Islet of Langerhans (tissue), 1 donor: ENCODE measurements around the gene PTTG1IP.
"Not testable (repeated sequence)": the region's sequence is repeated elsewhere in the genome, so short reads cannot be mapped to it uniquely, and the experiment has no call there.

Source experiments
- FAIRE-seq: peaks from one replicate; lab custom pipeline; 2011; peaks lifted over from hg19 to GRCh38; lab: Jason Lieb, UNC

PTTG1IP gene

DNA sequence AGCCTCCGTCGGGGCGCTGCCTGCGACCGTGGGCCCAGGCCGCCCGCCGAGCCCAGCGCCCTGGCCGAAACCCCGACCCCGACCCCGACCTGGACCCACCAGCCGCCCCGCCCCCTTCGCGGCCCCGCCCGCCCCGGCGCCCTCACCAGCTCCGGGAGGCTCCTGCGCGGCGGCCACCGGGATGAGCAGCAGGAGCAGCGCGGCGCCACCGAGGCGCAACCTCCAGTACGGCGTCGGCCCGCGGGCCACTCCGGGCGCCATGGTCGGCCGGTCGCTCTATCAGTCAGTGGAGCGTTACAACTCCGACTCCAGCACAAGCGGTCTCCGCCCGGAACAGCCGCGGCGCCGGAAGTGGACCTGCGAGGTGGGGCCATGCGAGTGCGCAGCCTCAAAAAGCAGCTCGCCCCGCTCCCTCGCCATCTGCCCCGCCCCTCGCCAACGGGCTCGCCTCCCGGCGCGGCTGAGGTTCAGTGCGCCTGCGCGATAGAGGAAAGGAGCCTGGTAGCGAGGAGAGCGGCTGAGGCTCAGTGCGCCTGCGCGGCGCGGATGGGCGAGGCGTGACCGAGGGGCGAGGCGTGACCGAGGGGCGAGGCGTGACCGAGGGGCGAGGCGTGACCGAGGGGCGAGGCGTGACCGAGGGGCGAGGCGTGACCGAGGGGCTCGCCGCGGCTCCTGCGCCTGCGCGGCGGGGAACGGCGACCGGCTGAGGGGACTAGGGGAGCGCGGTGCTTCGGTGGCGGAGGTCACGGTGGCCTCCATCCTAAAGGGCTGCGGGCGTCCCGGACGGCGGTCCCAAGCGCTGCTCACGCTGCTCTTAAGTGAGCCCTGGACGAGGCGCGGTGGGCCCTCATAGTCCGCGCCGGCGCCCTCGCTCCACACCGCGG lies at the start of gene PTTG1IP:
Gene PTTG1IP (minus strand): TSS at position 335 of the 884 bp plus-strand sequence. CDS start 74 bp downstream, at position 261.
- no peak for FAIRE-seq

DNA sequence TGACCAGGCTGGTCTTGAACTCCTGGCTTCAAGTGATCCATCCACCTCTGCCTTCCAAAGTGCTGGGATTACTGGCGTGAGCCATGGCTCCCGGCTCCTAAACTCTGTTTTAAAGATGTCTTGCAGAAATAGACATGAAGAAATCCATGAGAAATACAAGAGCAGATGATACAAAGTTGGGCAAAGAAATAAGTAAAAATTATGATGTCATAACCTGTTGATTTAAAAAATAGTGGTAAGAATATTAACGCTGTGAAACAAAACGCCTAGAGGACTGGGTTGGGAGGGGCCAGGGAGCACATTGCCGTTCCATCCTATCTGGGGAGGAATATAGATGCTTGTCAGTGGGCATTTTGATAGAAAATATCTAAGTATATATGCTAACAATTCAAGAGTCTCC lies 48.4 kb upstream of the PTTG1IP start:
- no peak for FAIRE-seq

- no peak for FAIRE-seq
Observed at GRCh38 chr21:44920694-44921604, 47.5 kb upstream of the PTTG1IP start, which contains the start of gene ITGB2. TSS of gene ITGB2 (minus strand) at chr21:44920899. CDS start at chr21:44910782, 10,117 bp downstream.

DNA sequence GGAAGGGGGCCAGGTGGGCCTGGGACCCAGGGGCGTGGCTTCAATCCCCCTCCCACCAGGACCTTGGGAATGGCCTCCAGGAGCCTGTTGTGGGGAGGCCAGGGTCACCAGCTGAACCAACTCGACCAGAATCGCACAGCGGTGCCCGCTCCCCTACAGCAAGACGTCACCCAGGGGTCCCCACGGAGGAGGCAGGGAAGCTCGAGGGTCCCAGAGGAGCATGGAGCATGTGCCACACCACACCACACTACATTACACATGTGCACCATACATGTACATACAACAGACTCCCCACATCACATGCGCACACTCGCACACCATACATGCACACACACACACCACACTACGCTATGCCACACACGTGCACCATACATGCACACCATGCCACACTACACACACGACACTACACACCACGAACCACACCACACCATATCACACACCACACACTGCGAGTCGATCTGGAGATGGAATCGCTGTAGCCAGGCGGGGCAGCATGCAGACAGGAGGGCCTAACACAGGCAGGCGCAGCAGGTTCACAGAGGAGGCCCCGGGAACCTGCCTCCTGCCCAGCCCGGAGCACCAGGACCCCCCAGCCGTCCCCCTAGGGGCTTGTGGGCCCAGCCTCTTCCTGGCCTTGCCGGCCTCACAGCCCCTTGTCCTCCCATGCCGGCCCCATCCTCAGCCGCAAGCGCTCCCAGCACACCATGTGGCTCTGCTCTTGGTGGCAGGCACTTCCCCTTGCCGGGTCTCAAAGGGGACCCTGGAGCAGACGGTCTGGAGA lies 46.6 kb upstream of the PTTG1IP start:
- FAIRE-seq = no peak

DNA sequence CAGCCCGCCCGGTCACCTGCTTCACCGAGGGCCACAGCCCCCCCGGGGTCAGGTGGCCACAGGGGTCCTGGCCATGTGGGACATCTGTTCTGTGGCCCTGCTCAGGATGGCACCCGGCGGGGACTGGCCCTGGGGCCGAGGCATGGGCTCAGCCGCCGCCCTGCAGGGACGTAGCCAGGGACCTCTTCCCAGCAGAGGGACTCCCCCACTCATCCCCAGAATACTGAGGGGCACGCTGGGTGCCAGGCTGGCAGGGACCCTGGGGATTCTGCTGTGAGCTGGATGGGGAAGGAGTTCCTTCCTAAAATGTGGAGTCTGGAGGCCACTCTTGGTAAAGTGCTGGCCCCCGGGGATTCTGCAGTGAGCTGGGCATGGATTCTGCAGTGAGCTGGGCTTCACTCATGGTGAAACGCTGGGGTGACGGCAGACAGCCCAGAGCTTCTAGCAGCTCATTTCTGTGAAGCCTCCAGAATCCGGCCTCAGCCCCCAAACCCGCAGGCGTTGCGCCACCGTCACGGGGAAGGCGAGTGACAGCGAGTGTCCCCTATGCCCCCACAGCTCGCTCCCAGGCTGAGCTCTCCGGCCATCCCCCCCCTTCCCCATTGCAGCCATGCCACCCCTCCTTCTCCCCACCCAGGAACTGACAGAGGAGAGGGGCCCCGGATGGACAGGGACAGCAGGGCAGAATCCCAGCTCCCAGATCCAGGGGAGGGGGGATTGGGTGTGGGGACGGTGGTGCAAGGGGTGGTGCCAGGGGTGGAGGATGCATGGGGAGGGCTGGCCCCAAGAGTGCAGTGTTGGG lies 45.8 kb upstream of the PTTG1IP start:
- FAIRE-seq = no peak

- FAIRE-seq = no peak
Observed at GRCh38 chr21:44918581-44919033, 45.1 kb upstream of the PTTG1IP start.

DNA sequence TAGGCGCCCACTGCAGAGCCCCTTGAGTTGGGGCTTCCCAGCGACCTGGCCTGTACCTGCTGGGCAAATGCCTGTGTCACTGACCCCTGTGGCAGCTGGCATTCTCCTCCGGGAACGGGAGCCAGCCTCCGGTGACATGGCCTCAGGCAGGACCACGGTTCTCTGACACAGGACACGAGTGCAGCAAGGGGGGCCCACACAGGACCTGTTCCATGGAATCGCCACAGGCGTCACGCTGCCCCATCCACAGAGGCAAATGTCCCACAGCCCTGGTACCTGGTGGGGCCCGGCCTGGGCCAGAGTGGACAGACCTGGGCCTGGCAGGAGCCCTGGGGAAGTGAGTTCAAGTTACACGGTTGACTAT lies 44.6 kb upstream of the PTTG1IP start:
- no peak for FAIRE-seq

DNA sequence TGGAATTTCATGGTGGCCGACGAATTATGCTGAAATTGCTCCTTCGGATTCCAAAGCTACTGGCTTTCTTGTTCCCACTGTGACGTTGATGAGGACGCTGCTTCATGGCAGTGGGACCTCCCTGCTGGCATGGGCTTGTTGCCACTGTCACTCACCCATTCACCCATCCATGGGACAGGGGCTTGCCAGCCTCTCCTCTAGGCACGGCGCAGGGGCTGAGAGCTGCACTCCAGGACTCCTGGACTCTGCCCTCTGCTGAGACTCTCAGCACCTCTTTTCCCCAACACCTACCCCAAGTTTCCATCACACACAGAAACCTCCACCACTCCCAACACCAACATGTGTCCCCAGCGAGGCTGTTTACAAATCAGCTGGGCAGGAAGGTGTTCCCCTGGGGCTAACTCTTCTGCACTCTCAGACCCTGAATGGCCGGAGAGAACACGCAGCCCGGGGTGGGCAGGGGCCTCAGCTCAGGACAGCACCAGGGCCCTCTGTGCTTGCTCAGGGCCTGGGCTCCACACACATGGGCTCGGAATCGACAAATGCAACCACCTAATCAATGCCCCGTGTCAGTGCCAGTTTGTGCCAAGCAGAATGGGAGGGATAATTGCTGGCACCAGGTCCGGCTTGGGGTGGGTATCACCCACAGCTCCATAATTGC lies 44.1 kb upstream of the PTTG1IP start:
- no peak for FAIRE-seq

DNA sequence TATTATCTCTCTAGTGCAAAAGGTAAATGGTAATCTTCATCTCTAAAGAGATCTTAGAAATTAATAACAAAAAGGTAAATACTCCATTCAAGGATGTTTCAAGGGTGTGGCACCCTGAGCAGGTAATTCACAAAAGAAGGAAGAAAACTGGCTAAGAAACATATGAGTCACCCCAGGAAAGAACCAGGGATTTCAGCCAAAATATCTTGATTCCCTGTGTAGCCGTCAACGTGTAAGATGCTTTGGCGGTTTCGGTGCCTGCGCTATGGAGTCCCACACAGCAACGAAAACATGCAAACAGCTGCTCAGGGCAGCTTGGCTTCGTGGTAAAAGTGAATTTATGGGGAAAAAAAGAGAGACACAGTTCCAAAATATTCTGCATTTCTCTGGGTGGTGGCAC lies 43.5 kb upstream of the PTTG1IP start:
- FAIRE-seq = no peak

DNA sequence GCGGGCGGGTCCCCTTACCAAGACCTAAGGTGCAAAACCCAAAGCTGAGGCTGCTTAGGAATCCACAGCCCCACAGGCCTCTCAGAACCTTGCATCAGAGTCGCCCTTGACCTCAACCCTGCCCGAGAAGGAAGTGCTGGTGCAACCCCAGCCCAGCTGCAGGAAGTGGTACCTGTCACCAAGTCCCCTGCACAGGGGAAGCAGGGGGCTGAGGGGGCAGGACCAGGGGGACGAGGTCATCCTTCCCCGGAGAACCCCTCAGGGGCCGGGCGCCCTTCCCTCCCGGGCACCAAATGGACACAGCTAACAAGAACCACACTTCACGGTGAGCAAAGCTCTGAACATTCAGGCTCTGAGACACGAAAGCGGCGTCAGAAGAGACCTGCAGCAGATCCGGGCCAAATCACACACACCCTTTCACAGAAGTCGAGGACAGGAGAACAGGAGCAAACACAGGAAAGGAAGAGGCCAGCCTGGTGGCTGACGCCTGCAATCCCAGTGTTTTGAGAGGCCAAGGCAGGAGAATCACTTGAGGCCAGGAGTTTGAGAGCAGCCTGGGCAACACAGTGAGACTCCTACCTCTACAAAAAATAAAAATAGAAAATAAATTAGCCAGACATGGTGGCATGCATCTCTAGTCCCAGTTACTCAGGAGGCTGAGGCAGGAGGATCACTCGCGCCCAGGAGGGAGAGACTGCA lies 40.8 kb upstream of the PTTG1IP start:
- no peak for FAIRE-seq

- no peak for FAIRE-seq
Observed at GRCh38 chr21:44913425-44914175, 40.1 kb upstream of the PTTG1IP start.

- FAIRE-seq = not testable (repeated sequence)
Observed at GRCh38 chr21:44912506-44913412, 39.3 kb upstream of the PTTG1IP start.

GRCh38 chr21:44912158-44912473 lies 38.6 kb upstream of the PTTG1IP start:
- FAIRE-seq = no peak

DNA sequence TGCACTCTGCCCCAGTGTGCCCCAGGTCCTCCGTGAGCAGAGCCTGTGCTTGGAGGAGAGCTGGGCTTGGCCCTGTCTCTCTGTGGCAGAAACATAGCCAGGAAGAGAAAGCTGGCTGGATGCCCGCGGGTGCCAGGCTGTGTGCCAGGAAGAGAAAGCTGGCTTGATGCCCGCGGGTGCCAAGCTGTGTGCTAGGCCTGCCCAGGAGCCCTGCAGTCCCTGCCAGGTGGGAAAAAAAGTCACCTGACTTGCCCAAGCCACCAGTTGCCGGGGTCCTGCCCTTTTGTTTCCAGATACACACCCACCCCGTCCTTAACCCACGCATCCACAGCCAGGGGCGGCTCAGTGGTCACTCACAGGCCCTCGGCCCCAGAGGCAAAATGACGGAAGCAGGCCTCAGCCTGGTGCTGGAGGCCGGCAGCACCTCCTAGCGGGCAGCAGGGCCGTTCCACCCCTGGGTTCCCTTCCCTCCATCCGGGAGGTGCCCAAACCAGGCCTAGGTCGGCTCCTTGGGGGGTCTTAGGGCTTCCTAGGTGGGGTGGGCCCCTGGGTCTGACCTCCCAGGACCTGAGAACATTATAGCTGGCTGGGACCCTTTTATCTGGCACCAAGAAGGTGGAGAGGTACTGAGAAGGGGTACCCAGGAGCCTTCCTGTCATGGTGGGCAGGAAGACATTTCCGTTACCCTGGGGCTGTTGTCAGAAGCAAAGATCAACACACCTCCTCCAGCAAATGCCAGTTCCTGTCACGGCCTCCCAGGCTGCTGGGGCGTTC lies 38.1 kb upstream of the PTTG1IP start:
- FAIRE-seq = no peak

DNA sequence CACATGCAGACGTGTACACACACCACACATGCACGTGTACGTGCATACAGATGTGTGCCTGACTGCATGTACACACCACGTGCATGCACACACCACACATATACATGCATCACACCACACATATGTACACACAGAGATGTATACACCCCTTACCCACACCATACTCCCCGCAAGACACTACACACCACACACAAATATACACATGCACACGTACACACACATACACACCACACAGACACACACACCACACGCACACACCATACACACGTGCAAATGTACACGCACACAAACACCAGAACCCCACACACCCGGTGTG lies 37.5 kb upstream of the PTTG1IP start:
- FAIRE-seq = no peak

GRCh38 chr21:44910229-44911067 lies 37.0 kb upstream of the PTTG1IP start:
- no peak for FAIRE-seq

DNA sequence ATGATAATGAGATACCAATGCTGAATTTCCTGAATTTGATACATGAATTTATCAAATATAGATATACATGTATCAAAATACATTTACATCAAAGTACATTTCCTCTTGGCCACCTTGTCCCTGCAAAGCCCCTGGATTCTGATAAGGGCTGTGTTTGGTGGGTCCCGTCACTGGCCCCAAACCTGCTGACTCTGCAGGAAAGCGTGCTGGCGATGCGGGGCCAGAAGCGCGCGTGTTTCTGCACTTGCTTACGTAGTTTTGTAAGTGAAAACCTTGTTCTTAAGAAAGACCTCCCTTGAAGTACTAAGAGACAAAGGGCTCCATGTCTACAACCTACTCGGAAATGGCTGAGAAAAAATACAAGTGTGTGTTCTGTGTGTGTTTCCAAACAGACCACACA lies 36.2 kb upstream of the PTTG1IP start:
- no peak for FAIRE-seq
